Medulla oblongata (tissue), 1 donor: ENCODE data around the gene PRR7.

ENCODE experiments used
- DNase-seq: peaks from one replicate; pipeline ENCODE4 v3.0.0-alpha.2; 2015; ENCODE audit errors: extremely low spot score

The PRR7 gene

GRCh38 chr5:177469750-177470525, 23.3 kb downstream of the PRR7 start:
- DNase-seq, result no peak

DNA sequence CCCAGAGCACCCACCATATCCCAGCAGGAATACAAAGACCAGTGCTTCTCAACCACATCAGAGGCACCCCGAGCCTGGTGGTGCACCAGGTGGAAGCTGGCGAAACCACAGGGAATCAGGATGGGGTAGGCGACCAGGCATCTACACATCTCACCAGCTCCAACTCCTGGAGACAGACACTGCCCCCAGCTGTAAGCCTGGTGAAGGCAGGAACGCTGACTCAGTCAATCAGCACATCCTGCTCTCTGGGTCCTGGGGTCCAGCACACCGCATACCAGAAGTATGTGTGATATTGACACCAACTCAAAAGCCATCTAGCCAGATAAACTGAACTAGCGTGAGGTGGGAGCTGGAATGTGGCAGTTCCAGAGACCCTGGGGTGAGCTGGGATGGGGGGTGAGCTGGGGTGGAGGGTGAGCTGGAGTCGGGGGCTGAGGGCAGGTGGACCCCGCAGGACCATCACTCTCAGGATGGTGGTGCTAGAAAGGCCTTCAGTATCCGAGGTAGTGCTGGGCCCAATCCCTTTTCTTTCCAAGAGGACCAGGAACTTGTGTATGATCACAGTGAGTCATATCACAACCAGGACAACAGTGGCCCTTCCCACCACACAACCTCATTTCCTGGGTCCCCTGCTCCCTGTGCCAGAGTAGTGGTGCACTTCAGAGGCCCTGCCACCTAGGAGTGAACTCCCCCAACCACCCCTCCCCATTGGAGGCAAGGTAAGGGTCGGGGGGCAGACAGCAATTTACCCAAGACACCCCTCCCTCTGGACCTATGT, 24.3 kb downstream of the PRR7 start:
- no peak for DNase-seq

GRCh38 chr5:177471610-177472356, 25.2 kb downstream of the PRR7 start:
- DNase-seq, result no peak

- DNase-seq, result no peak
Measured at GRCh38 chr5:177472460-177473442, 26.1 kb downstream of the PRR7 start.

DNA sequence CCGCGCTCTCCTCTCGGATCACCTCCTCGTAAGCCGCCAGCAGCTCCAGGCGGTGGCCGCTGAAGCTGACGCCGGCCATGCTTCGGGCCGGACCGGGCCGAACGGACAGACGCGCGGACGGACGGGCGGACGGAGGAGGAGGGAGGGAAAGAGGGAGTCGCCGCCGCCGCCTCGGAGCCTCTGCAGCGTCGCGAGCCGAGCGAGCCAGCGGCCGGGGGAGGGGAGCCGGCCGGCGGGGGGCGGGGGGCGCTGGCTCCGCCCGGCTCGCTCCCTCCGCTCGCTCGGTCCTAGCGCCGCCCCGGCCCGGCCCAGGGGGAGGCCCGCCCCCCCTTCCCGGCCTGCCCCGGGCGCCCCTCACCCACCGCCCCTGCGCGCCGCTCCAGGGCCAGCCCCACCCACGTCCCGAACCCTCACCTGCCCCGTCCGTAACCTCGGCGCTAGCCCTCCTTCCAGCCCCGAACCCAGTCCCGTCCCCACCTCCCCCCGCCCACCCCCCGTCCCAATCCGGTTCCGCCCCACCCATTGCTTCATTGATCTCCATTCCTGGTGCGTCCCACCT, 26.9 kb downstream of the PRR7 start, which contains the start of gene DBN1:
Gene DBN1, minus strand, starts transcription at position 192 of the 559 bp plus-strand sequence. Its CDS starts 113 bp downstream, at position 79.
- DNase-seq, result peak; percentile 27

DNA sequence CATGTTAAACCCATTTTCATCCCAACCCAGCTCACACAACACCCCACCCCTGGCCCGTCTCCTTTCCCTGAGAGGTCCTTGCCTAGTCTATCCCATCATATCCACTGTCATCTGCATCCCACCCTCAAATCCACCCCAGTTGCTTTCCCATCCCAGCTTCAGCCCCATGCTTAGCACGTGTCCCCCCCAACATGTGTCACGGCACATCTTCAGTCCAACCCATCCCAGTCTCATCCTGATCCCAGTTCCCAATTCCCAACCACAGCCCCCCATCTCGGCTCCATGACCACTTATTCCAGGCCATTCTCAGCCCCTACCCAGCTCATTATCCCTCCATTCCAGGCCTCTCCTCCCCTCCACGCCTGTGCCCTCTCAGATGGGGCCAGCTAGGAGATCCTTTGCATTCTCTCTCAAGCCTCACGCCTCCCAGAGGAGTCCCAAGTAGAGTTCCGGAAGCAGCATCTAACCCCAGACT, 27.4 kb downstream of the PRR7 start:
- no peak for DNase-seq

DNA sequence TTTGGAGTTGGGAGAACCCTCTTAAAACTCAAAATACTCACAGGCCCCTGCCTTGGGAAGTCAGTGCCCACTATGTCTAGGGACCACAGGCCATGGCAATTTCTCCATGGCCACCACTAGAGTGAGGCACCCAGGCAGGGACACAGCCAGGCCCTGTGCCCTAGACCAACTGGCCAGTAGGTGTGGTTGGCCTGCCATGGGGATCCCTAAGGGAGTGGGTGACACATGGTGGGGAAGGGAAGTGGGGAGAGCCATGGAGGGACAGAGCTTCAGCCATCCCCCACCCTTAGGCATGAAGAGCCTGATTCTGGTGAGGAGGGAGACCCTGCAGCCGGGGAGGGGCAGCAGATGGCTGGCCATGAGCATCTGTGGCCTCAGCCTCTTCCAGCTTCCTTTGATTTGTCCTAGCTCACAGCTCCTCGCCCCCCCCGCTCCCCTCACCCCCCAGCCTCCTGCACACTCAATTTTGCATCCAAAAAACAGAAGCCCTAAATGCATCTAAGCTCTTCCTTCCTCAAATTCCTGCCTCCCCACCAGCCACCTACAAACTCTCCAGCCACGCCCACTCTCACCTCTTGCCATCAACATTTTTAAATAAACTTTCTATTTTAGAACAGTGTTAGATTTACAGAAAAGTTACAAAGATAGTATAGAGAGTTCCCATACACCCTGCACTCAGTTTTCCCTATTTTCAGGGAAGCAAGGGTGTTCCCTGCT, 28.4 kb downstream of the PRR7 start:
- no peak for DNase-seq

GRCh38 chr5:177475563-177476427, 29.2 kb downstream of the PRR7 start:
- no peak for DNase-seq

DNA sequence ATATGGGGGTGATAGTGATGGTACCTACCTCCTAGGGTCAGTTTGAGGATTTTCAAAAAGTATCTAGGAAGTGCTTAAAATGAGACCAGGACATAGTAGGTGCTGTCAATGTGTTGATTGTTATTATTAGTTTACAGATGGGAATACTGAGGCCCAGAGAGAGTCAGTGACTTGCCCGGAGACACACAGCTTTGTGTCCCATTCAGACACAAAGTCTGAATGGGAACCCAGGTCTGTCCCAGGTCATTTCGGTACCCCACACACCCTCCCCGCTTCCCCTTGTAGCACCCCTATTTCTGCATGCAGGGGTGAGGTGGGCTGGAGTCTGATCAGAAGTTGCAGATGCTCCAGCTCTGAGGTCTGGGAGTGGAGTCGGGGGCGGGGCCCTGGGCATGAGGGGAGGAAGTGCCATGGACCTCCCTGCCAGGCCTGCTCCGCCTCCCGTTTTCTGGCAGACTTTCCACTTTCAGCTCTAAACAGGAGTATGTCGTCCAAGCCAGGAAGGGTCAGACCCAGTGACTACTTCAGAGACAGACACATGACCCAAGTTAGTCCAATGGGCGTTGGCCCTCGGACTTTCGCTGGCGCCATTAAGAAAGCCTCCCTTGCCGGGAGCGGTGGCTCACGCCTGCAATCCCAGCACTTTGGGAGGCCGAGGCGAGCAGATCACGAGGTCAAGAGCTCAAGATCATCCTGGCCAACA, 30.1 kb downstream of the PRR7 start:
- no peak for DNase-seq

DNA sequence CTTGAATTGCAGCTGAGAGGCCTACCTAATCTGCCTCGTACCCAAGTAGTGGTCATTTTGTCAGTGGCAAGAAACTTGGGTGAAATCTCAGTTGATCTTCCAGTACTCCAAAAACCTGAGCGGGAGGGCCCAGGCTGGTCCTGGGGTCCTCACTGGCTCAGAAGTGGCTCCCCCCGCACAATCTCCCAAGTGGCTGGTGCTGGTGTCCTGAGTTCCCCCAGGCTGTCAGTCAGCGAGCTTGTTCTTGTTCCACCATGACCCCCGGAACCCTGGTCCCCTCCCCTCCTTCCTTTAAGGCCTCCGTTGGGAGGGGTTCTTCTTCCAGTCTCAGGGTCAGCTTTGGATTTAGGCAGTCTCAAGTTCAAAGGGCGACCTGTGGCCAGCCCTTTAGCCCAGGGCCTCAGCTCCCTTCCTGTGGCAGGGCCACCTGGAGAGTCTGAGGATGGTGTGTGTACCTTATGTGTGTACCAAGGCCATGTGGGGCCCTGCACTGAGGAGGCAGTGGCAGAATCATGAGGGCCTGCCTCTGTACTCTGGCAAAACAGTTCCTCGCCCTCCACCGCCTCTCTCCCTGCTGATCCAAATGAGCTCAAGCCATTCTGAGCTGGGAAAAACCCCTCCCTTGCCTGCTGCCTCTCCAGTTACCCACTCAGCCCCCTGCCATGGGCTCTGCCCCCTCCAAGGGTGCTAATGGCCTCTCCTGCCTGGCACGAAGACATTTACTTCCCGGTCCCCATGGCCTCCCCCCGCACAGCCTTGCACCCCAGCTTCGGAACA, 31.3 kb downstream of the PRR7 start:
- no peak for DNase-seq

DNA sequence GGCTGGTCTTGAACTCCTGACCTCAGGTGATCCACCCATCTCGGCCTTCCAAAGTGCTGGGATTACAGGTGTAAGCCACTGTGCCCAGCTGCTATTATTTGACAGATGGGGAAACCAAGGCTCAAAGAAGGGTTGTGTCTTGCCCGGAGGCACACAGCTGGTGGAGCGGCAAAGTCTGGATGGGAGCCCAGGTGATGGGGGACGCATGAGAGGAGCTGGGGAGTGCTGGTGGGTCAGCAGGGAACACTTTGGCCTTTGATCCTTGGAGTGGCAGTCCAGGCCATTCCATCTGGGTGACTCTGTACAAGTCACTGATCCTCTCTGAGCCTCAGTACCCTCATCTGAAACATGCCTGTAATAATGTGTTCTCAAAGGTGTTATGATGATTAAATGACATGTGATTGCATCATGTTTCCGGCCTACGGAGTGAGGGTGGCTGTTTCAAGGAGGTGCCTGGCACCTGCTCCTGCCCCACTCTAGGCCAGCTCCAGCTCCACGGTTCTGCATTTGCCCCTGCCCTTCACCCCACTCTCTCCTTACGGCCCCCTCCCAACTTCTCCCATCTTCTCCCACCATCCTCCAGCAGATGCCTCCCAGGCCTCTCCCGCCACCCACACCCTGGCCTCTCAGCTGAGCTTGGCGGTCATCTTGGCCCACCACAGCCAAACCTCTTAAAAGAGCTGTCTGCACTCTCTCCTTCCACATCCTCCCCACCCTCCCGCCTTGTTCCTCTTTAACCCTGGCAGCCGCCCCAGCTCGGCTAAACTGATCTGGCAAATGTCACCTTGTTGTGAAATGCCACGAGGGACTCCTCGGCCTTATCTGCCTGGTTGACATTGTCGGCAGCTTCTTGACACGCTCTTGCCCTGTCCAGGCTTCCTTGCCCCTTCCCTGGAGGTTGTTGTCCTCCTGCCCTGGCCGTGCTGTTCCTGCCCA, 32.4 kb downstream of the PRR7 start:
- DNase-seq, result peak; percentile 59

DNA sequence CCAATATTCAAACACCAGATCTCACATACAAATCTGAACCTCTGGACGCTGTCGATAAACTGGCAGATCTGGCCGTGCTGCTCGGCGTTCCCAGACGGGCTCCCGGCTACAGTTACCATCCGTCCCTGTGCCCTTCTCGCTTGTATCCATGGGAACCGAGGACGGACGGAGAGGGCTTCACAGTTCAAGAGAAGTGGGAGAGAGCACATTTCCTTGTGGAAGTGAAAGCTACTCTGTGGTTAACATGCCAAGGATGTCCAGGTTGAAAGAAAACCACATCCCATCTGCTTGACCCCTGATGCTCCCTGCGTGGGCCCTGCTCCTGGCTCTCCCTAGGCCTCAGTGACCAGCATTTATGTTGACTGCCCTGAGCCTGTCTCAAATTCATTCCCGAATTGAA, 33.2 kb downstream of the PRR7 start:
- no peak for DNase-seq

DNA sequence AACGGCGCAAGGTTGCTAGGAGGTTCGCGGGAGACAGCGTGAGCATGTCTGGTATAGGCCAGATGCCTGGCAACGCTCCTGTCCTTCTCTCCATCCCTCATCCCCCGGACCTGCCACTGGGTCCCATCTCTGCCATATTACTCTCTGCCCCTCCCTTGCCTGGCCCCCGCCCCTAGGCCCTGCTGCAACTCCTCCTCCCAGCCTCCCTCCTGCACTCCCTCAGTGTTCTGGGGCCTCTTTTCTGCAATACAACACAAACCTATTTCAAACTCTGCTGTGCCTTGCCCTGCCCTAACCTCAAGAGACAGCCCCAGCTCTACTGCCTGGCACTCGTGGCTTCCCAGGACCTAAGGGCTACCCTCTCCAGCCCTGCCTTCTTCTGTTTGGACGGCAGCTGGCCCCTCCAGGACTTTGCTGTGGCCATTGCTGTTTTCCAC, 35.8 kb downstream of the PRR7 start:
- no peak for DNase-seq

- DNase-seq, result no peak
Measured at GRCh38 chr5:177483042-177483441, 36.4 kb downstream of the PRR7 start.

DNA sequence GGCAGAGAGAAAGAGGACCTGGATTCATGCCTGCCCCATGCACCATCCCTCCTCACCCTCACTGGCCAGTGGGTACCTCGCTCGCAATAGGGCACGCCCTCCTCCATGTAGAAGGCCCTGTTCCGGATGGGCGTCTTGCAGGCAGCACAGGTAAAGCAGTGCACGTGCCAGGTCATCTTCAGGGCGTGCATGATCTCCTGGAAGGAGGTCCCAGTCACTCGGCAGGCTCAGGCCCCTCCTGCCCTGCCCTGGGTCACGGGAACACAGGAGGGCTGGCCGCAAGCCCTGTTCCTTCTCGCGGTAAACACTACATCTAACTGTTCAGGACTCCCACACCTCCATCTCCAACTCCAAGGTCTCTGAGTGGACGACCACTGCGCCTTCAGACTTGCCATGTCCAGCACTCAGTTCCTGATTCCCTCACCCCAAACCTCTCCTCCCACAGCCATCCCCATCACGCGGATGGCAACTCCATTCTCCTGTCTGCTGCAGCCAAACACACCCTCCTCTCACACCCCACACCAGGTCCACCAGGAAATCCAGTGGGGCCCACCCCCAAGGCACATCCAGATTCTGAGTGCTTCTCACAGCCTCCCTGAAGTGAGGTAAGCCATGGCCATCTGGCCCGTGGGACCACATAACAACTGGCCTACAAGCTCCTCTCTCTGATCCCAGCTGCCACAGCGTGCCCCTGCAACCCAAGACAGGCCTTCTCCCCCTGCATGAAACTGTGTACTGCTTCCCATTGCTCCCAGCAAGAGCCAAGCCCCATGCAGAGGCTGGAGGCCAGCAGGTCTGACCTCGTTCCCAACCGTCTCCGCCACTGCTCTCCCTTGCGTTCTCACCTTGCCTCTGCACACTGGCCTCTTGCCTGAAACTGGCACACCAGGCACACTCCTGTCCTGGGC, 37.6 kb downstream of the PRR7 start:
- no peak for DNase-seq
